ENCODE measurements around the gene DFFB. TPM values are rescaled to one million over a fixed set of nuclear protein-coding genes. Genes with fewer than 3 reads are reported as not detected.

The DFFB gene
- total RNA-seq, 3 donors from 2014 or later (not counting 1 experiment from before 2014, with no cell fraction given): 18.3 to 27.8 (median 18.5) TPM

- no peak for TF ChIP-seq CTCF (IDR thresholded peaks at IDR 0.05)
- Mint-ChIP-seq H3K4me3 (no peak overlapping the region), H3K27me3 (ENCODE audit: low read depth in 2 of 2) (no peaks in the 10 kb centered on the region), H3K36me3 (no peaks in the 10 kb centered on the region), H3K4me1 (peaks cover 37 to 39% of the 10 kb centered on the region in 2 donors), H3K9me3 (peaks cover 2 to 4% of the 10 kb centered on the region in 2 donors), H3K27ac (peak overlapping the region in 1 of 2 donors; percentile 18)
- H3K36me3 ChIP-seq (ENCODE audit: control insufficient read depth, insufficient read depth, low read length): peaks cover 9% of the 10 kb centered on the region
- no peak for ATAC-seq
- WGBS (ENCODE audit: insufficient coverage): 96% methylated on average over 15 of the region's 17 CpGs
- no peaks in the 10 kb centered on the region for H3K27me3 ChIP-seq (ENCODE audit: control insufficient read depth, insufficient read depth, low read length)
- H3K4me1 ChIP-seq (ENCODE audit: control insufficient read depth, insufficient read depth, low read length): peaks cover 28% of the 10 kb centered on the region
- intact Hi-C loops (cut with micrococcal nuclease): no loop called here
- DNase-seq: no peak
- peaks cover 8% of the 10 kb centered on the region for H3K9me3 ChIP-seq (ENCODE audit: control insufficient read depth, insufficient read depth, low read length)
- no peak overlapping the region for H3K4me3 ChIP-seq (ENCODE audit: low read length)
- no peak overlapping the region for H3K27ac ChIP-seq (ENCODE audit: low read length)
Observed at GRCh38 chr1:3894626-3895278, 37.5 kb downstream of the DFFB start.

- 95% methylated on average over 13 of the region's 13 CpGs for WGBS (ENCODE audit: insufficient coverage)
- Histone ChIP-seq H3K27me3 (ENCODE audit: control insufficient read depth, insufficient read depth, low read length) (no peaks in the 10 kb centered on the region), H3K36me3 (ENCODE audit: control insufficient read depth, insufficient read depth, low read length) (peaks cover 6% of the 10 kb centered on the region), H3K9me3 (ENCODE audit: control insufficient read depth, insufficient read depth, low read length) (peaks cover 8% of the 10 kb centered on the region), H3K4me1 (ENCODE audit: control insufficient read depth, insufficient read depth, low read length) (peaks cover 23% of the 10 kb centered on the region), H3K27ac (ENCODE audit: low read length) (no peak overlapping the region), H3K4me3 (ENCODE audit: low read length) (no peak overlapping the region)
- ATAC-seq (no peak), DNase-seq (no peak)
- intact Hi-C loops (cut with micrococcal nuclease): no loop called here
- no peaks in the 10 kb centered on the region for H3K36me3 Mint-ChIP-seq
- H3K27ac Mint-ChIP-seq: peak overlapping the region; percentile 48 to 57
- TF ChIP-seq CTCF (IDR thresholded peaks at IDR 0.05): no peak
- peaks cover 33 to 37% of the 10 kb centered on the region in 2 donors for H3K4me1 Mint-ChIP-seq
- no peak overlapping the region for H3K4me3 Mint-ChIP-seq
- peaks cover 2 to 4% of the 10 kb centered on the region in 2 donors for H3K9me3 Mint-ChIP-seq
- no peaks in the 10 kb centered on the region for H3K27me3 Mint-ChIP-seq (ENCODE audit: low read depth in 2 of 2)
Observed at GRCh38 chr1:3895279-3895950, 38.1 kb downstream of the DFFB start.

GRCh38 chr1:3895951-3896325 lies 38.7 kb downstream of the DFFB start:
- Histone ChIP-seq H3K36me3 (ENCODE audit: control insufficient read depth, insufficient read depth, low read length) (peaks cover 2% of the 10 kb centered on the region), H3K4me1 (ENCODE audit: control insufficient read depth, insufficient read depth, low read length) (peaks cover 18% of the 10 kb centered on the region), H3K9me3 (ENCODE audit: control insufficient read depth, insufficient read depth, low read length) (peaks cover 8% of the 10 kb centered on the region), H3K27me3 (ENCODE audit: control insufficient read depth, insufficient read depth, low read length) (no peaks in the 10 kb centered on the region), H3K27ac (ENCODE audit: low read length) (no peak overlapping the region), H3K4me3 (ENCODE audit: low read length) (no peak overlapping the region)
- Mint-ChIP-seq H3K27me3 (ENCODE audit: low read depth in 2 of 2) (no peaks in the 10 kb centered on the region), H3K27ac (peak overlapping the region; percentile 48 to 57), H3K4me1 (peaks cover 27 to 35% of the 10 kb centered on the region in 2 donors), H3K4me3 (no peak overlapping the region), H3K9me3 (peaks cover 2 to 4% of the 10 kb centered on the region in 2 donors), H3K36me3 (no peaks in the 10 kb centered on the region)
- DNase-seq (no peak), ATAC-seq (no peak)
- WGBS (ENCODE audit: insufficient coverage): 95% methylated on average over 4 of the region's 4 CpGs
- TF ChIP-seq CTCF (IDR thresholded peaks at IDR 0.05): no peak
- intact Hi-C loops (cut with micrococcal nuclease): no loop called here

Data from natural killer cell (primary cell).